Lower lobe of right lung (tissue), 2 donors: Measurements from ENCODE around the gene HDAC7. TPM values are rescaled to one million over a fixed set of nuclear protein-coding genes. Genes with fewer than 3 reads are reported as not detected.

ENCODE experiments used
- ATAC-seq, 2 donors: fragments of 200-7000 bp; cut with Tn5 transposase; one replicate each; pipeline ENCODE4 v1.9.1; 2020 to 2022; ENCODE audit warnings: mild to moderate bottlenecking in 2 of 2, moderate library complexity in 2 of 2
- DNase-seq: peaks from one replicate; pipeline ENCODE4 v3.0.0-alpha.2; 2020
- H3K27ac ChIP-seq: fragments of 200-600 bp; one replicate; pipeline ENCODE4 v1.8.0; 2022
- H3K27me3 ChIP-seq: fragments of 200-600 bp; one replicate; pipeline ENCODE4 v1.8.0; 2022; ENCODE audit warnings: low read depth
- H3K36me3 ChIP-seq: fragments of 200-600 bp; one replicate; pipeline ENCODE4 v1.8.0; 2022; ENCODE audit warnings: mild to moderate bottlenecking
- H3K4me1 ChIP-seq: fragments of 200-600 bp; one replicate; pipeline ENCODE4 v1.8.0; 2022
- H3K4me3 ChIP-seq: fragments of 200-600 bp; one replicate; pipeline ENCODE4 v1.8.0; 2022; ENCODE audit warnings: mild to moderate bottlenecking
- H3K9me3 ChIP-seq: fragments of 200-600 bp; one replicate; pipeline ENCODE4 v1.8.0; 2022
- intact Hi-C: fragments of 100-400 bp; cut with DNase I; formaldehyde crosslinking; loops from one replicate; pipeline ENCODE4 v1.11.0; 2022
- long read RNA-seq: library from polyadenylated mRNA; unstranded; transcript quantifications from one replicate; pipeline ENCODE4 v2.0.0, GENCODE V29; 2021
- total RNA-seq: library from RNA; stranded (reverse); fragmentation: NEBNext Ultra II Directional; extraction: Animal tissue kit (Norgen Biotek cat#: 25700); gene quantifications from one replicate; pipeline ENCODE4 v1.2.1, GENCODE V29; 2021
- TF ChIP-seq, protein P1 (sequence below): fragments of 200-600 bp; IDR thresholded peaks from one replicate; pipeline ENCODE4 v1.8.0; 2022; ENCODE audit warnings: antibody characterized with exemption, mild to moderate bottlenecking
- donor health status: DM: no; HTN: yes; CAD: no; lungs with severe emphysema.

HDAC7 gene
- 104 TPM for total RNA-seq
- long read RNA-seq, full-length matches to known transcripts, result 9 of 145 reads
- long read RNA-seq, partial matches to known transcripts, result 108 of 145 reads
- long read RNA-seq, other reads (novel, unspliced or antisense), result 28 of 145 reads

- Histone ChIP-seq H3K27ac (peak within 1 kb of the TSS; percentile 97), H3K4me1 (peaks cover 87% of the 10 kb centered on the region), H3K27me3 (no peaks in the 10 kb centered on the region), H3K36me3 (no peaks in the 10 kb centered on the region), H3K9me3 (no peaks in the 10 kb centered on the region), H3K4me3 (peak within 1 kb of the TSS; percentile 72)
- DNase-seq (peak; percentile 91), ATAC-seq (peak; percentile 54 to 77)
- TF ChIP-seq, protein P1, sequence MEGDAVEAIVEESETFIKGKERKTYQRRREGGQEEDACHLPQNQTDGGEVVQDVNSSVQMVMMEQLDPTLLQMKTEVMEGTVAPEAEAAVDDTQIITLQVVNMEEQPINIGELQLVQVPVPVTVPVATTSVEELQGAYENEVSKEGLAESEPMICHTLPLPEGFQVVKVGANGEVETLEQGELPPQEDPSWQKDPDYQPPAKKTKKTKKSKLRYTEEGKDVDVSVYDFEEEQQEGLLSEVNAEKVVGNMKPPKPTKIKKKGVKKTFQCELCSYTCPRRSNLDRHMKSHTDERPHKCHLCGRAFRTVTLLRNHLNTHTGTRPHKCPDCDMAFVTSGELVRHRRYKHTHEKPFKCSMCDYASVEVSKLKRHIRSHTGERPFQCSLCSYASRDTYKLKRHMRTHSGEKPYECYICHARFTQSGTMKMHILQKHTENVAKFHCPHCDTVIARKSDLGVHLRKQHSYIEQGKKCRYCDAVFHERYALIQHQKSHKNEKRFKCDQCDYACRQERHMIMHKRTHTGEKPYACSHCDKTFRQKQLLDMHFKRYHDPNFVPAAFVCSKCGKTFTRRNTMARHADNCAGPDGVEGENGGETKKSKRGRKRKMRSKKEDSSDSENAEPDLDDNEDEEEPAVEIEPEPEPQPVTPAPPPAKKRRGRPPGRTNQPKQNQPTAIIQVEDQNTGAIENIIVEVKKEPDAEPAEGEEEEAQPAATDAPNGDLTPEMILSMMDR, result no peak
- intact Hi-C loops, result no loop called here
Observed at GRCh38 chr12:47819896-47820630, at the start of gene HDAC7. Gene HDAC7, minus strand, starts transcription at chr12:47819903. Its CDS starts 118 bp downstream, at chr12:47819785.

DNA sequence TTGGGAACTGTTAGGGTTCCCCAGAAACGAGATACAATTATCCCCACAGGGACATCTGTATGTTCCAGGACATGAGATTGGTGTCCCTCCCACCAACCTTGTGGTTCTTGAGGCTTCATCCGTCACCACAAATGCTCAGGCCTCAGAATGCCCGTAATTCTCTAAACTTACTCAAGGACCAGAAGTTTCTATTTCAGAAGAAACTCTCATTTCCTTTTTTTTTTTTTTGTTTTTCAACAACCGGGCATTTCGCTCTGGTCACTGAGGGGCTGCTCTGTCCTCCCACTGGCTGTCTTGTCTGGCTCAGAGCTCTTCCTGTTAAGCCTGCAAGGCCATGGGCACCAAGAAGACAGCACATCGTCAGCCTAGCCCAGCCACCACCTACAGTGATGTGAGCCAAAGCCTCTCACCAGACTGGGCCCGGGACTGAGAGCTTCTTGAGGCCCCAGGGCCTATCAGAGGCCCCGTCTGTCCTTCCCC is 48.9 kb upstream of the HDAC7 start:
- DNase-seq, result no peak
- TF ChIP-seq, protein P1, result no peak
- Histone ChIP-seq H3K4me1 (peaks cover 10% of the 10 kb centered on the region), H3K9me3 (no peaks in the 10 kb centered on the region), H3K36me3 (peaks cover 21% of the 10 kb centered on the region), H3K27ac (no peak overlapping the region), H3K27me3 (no peaks in the 10 kb centered on the region), H3K4me3 (no peak overlapping the region)
- intact Hi-C loops, result no loop called here
- peak; percentile 18 to 47 for ATAC-seq

DNA sequence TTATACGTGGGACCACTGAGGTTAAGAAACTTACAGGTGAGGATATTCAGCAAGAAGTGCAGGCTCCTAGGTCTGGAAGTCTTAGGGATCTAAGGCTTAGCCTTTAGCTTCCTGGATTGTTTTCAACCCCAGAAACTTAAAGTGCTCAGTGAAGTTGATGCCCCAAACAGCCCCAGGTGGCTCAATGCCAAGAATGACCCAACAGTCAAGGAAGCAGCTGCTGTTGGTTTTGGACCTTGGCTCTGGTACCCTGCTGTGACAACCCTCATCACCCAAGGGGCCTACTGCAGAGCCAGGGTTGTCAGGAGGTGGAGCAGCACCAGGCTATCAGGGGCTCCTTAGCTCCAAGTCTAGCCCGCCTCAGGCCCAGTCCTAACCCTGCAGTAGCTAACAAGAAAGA is 48.3 kb upstream of the HDAC7 start:
- Histone ChIP-seq H3K36me3 (peaks cover 25% of the 10 kb centered on the region), H3K4me3 (no peak overlapping the region), H3K27me3 (no peaks in the 10 kb centered on the region), H3K4me1 (peaks cover 10% of the 10 kb centered on the region), H3K9me3 (no peaks in the 10 kb centered on the region), H3K27ac (no peak overlapping the region)
- DNase-seq (no peak), ATAC-seq (no peak)
- intact Hi-C loops, result no loop called here
- TF ChIP-seq, protein P1, result no peak

DNA sequence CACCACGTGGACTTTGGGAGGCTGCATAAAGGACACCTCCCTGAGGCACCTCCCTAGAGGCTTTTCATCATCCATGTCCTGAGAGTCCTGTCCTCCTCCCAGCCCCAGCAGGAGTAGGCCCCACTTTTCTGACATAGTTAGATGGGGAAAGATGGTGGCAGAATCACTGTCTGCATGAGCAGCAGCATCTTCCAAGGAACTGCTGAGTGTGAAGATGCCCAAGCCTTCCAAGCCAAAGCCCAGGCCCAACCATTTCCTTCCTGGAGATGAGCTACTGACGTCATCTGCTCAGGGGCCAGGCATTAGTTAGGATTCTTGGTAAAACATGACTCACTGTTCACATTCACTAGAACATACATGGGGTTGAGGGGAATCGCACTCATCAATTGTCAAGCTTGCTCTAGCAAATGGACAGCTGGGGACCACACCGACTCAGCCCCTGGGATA is 47.8 kb upstream of the HDAC7 start:
- intact Hi-C loops, result no loop called here
- Histone ChIP-seq H3K36me3 (peaks cover 25% of the 10 kb centered on the region), H3K27me3 (no peaks in the 10 kb centered on the region), H3K4me1 (peaks cover 10% of the 10 kb centered on the region), H3K27ac (no peak overlapping the region), H3K9me3 (no peaks in the 10 kb centered on the region), H3K4me3 (no peak overlapping the region)
- ATAC-seq, result no peak
- TF ChIP-seq, protein P1, result no peak
- no peak for DNase-seq

- no peak overlapping the region for H3K27ac ChIP-seq
- no peaks in the 10 kb centered on the region for H3K27me3 ChIP-seq
- peaks cover 40% of the 10 kb centered on the region for H3K36me3 ChIP-seq
- TF ChIP-seq, protein P1, result no peak
- intact Hi-C loops, result no loop called here
- H3K9me3 ChIP-seq, result no peaks in the 10 kb centered on the region
- no peak for ATAC-seq
- peaks cover under 1% of the 10 kb centered on the region for H3K4me1 ChIP-seq
- no peak overlapping the region for H3K4me3 ChIP-seq
- DNase-seq, result no peak
Observed at GRCh38 chr12:47864646-47865235, 45.0 kb upstream of the HDAC7 start.
